ENCODE data around the gene CHRM4.

Gene CHRM4

GRCh38 chr11:46390331-46391171 lies 1.0 kb downstream of the CHRM4 start:
- FAIRE-seq (no peak), DNase-seq (ENCODE audit: insufficient read length, low spot score) (no peak)

GRCh38 chr11:46389450-46390330 lies 1.9 kb downstream of the CHRM4 start:
- DNase-seq (ENCODE audit: insufficient read length, low spot score) (peak; percentile 89), FAIRE-seq (peak; percentile 90)
- TF ChIP-seq TAF1 (IDR thresholded peaks at IDR 0.05; ENCODE audit: low read depth, low read length) (no peak), POLR2AphosphoS5 (IDR thresholded peaks at IDR 0.05; ENCODE audit: low read depth, low read length) (no peak)

More at GRCh38 chr11:46390331-46391171, 1.0 kb downstream of the CHRM4 start:
- no peak for TF ChIP-seq PAX5 (IDR thresholded peaks at IDR 0.05; ENCODE audit: insufficient read depth, low read length, severe bottlenecking)
- no peak for TF ChIP-seq SPI1 (IDR thresholded peaks at IDR 0.05; ENCODE audit: low read depth, low read length)
- TF ChIP-seq POLR2AphosphoS5 (IDR thresholded peaks at IDR 0.05; ENCODE audit: low read depth, low read length) = no peak
- TF ChIP-seq POU2F2 (IDR thresholded peaks at IDR 0.05; ENCODE audit: low read depth, low read length) = no peak
- TF ChIP-seq TAF1 (IDR thresholded peaks at IDR 0.05; ENCODE audit: low read depth, low read length) = no peak
- no peak for TF ChIP-seq POLR2A (IDR thresholded peaks at IDR 0.05; ENCODE audit: low read depth, low read length)

- DNase-seq (ENCODE audit: insufficient read length, low spot score) (no peak), FAIRE-seq (no peak)
- TF ChIP-seq POLR2AphosphoS5 (IDR thresholded peaks at IDR 0.05; ENCODE audit: low read depth, low read length) (no peak), POLR2A (IDR thresholded peaks at IDR 0.05; ENCODE audit: low read depth, low read length) (no peak), PAX5 (IDR thresholded peaks at IDR 0.05; ENCODE audit: insufficient read depth, low read length, severe bottlenecking) (no peak), TAF1 (IDR thresholded peaks at IDR 0.05; ENCODE audit: low read depth, low read length) (no peak), POU2F2 (IDR thresholded peaks at IDR 0.05; ENCODE audit: low read depth, low read length) (no peak), SPI1 (IDR thresholded peaks at IDR 0.05; ENCODE audit: low read depth, low read length) (no peak)
Measured at GRCh38 chr11:46388619-46389449, 2.7 kb downstream of the CHRM4 start.

GRCh38 chr11:46387919-46388618 lies 3.5 kb downstream of the CHRM4 start:
- TF ChIP-seq TAF1 (IDR thresholded peaks at IDR 0.05; ENCODE audit: low read depth, low read length) (no peak), POU2F2 (IDR thresholded peaks at IDR 0.05; ENCODE audit: low read depth, low read length) (no peak), POLR2A (IDR thresholded peaks at IDR 0.05; ENCODE audit: low read depth, low read length) (no peak), PAX5 (IDR thresholded peaks at IDR 0.05; ENCODE audit: insufficient read depth, low read length, severe bottlenecking) (no peak)
- FAIRE-seq (no peak), DNase-seq (ENCODE audit: insufficient read length, low spot score) (no peak)

- DNase-seq (ENCODE audit: insufficient read length, low spot score) = no peak
- no peak for TF ChIP-seq POLR2A (IDR thresholded peaks at IDR 0.05; ENCODE audit: low read depth, low read length)
- TF ChIP-seq POU2F2 (IDR thresholded peaks at IDR 0.05; ENCODE audit: low read depth, low read length) = no peak
- TF ChIP-seq POLR2AphosphoS5 (IDR thresholded peaks at IDR 0.05; ENCODE audit: low read depth, low read length) = no peak
- no peak for TF ChIP-seq SPI1 (IDR thresholded peaks at IDR 0.05; ENCODE audit: low read depth, low read length)
- TF ChIP-seq PAX5 (IDR thresholded peaks at IDR 0.05; ENCODE audit: insufficient read depth, low read length, severe bottlenecking) = no peak
- no peak for TF ChIP-seq TAF1 (IDR thresholded peaks at IDR 0.05; ENCODE audit: low read depth, low read length)
- no peak for FAIRE-seq
Measured at GRCh38 chr11:46387456-46387855, 4.1 kb downstream of the CHRM4 start.

GRCh38 chr11:46386674-46387073 lies 4.9 kb downstream of the CHRM4 start:
- no peak for FAIRE-seq
- TF ChIP-seq POLR2A (IDR thresholded peaks at IDR 0.05; ENCODE audit: low read depth, low read length) = no peak
- no peak for TF ChIP-seq SPI1 (IDR thresholded peaks at IDR 0.05; ENCODE audit: low read depth, low read length)
- TF ChIP-seq TAF1 (IDR thresholded peaks at IDR 0.05; ENCODE audit: low read depth, low read length) = no peak
- no peak for TF ChIP-seq POLR2AphosphoS5 (IDR thresholded peaks at IDR 0.05; ENCODE audit: low read depth, low read length)
- TF ChIP-seq PAX5 (IDR thresholded peaks at IDR 0.05; ENCODE audit: insufficient read depth, low read length, severe bottlenecking) = no peak
- no peak for TF ChIP-seq POU2F2 (IDR thresholded peaks at IDR 0.05; ENCODE audit: low read depth, low read length)
- DNase-seq (ENCODE audit: insufficient read length, low spot score) = no peak

- TF ChIP-seq SPI1 (IDR thresholded peaks at IDR 0.05; ENCODE audit: low read depth, low read length) = no peak
- TF ChIP-seq POLR2A (IDR thresholded peaks at IDR 0.05; ENCODE audit: low read depth, low read length) = no peak
- no peak for TF ChIP-seq PAX5 (IDR thresholded peaks at IDR 0.05; ENCODE audit: insufficient read depth, low read length, severe bottlenecking)
- no peak for TF ChIP-seq POU2F2 (IDR thresholded peaks at IDR 0.05; ENCODE audit: low read depth, low read length)
- TF ChIP-seq POLR2AphosphoS5 (IDR thresholded peaks at IDR 0.05; ENCODE audit: low read depth, low read length) = no peak
- no peak for TF ChIP-seq TAF1 (IDR thresholded peaks at IDR 0.05; ENCODE audit: low read depth, low read length)
- DNase-seq (ENCODE audit: insufficient read length, low spot score) = no peak
- no peak for FAIRE-seq
Measured at GRCh38 chr11:46386005-46386578, 5.5 kb downstream of the CHRM4 start.

Measured in GM12891 (cell line).